HepG2 (cell line): Measurements from ENCODE around the gene ZNF574. TPM values are rescaled to one million over a fixed set of nuclear protein-coding genes. Genes with fewer than 3 reads are reported as not detected.

ENCODE experiments used
- ATAC-seq: fragments of 200-7000 bp; cut with Tn5 transposase; 3 replicates; pipeline ENCODE4 v1.9.1; 2020; ENCODE audit warnings: mild to moderate bottlenecking, moderate library complexity
- BruUV-seq: library from RNA; stranded (reverse); fragments of 400-500 nt; replicated peaks from 2 replicates; lab custom pipeline; 2021; lab: Mats Ljungman, UMichigan
- CTCF ChIA-PET: fragments of 300-600 bp; formaldehyde crosslinking; extraction: SDS; loops from one replicate; lab custom pipeline; 2021; ENCODE audit warnings: low total read pairs, inconsistent platforms, low intra/inter-chr PET ratio; lab: Yijun Ruan, JAX
- POLR2A ChIA-PET: fragments of 350-600 bp; sonication (Branson Sonifier 250); formaldehyde crosslinking; loops from one replicate; lab custom pipeline; 2020; ENCODE audit warnings: antibody characterized with exemption, inconsistent platforms; lab: Yijun Ruan, JAX
- DNase-seq: peaks from one replicate; pipeline ENCODE4 v3.0.0-alpha.2; 2015; ENCODE audit warnings: low spot score
- FAIRE-seq: peaks from 3 replicates; lab custom pipeline; 2011; peaks lifted over from hg19 to GRCh38; lab: Jason Lieb, UNC
- H2AFZ ChIP-seq: one replicate; pipeline ENCODE4 v1.6.1; 2011; ENCODE audit warnings: low read length, inconsistent platforms
- H3K27ac ChIP-seq: fragments of 300-600 bp; 3 replicates; pipeline ENCODE4 v1.8.0; 2011; ENCODE audit warnings: mixed run types, mild to moderate bottlenecking, mixed read lengths, low read length, inconsistent platforms; ENCODE audit not compliant: insufficient read depth; ENCODE audit errors: extremely low read length
- H3K27me3 ChIP-seq, 2 experiments: fragments of 200-600 bp in 1 of 2; 2 replicates in 1 of 2; 3 replicates in 1 of 2; pipeline versions ENCODE4 v1.6.0 to v1.8.0; 2011; ENCODE audit warnings: low read length in 2 of 2, mild to moderate bottlenecking in 2 of 2, moderate library complexity in 2 of 2, inconsistent platforms in 1 of 2; ENCODE audit not compliant: insufficient read depth in 2 of 2, control insufficient read depth in 1 of 2
- H3K36me3 ChIP-seq, 2 experiments: fragments of 200-600 bp in 1 of 2; replicated peaks in 1 of 2; 2 replicates in 1 of 2; 3 replicates in 1 of 2; pipeline versions ENCODE4 v1.5.1 to v1.8.0; 2011; ENCODE audit warnings: low read length in 2 of 2, inconsistent platforms in 1 of 2; ENCODE audit not compliant: insufficient read depth in 2 of 2, control insufficient read depth in 1 of 2
- H3K4me1 ChIP-seq: 2 replicates; pipeline ENCODE4 v1.5.1; 2012; ENCODE audit warnings: low read length, inconsistent platforms; ENCODE audit not compliant: insufficient read depth
- H3K4me2 ChIP-seq: 2 replicates; pipeline ENCODE4 v1.6.0; 2011; ENCODE audit warnings: low read depth, low read length, inconsistent platforms
- H3K4me3 ChIP-seq, 3 experiments: fragments of 200-600 bp in 1 of 3; sonication (generic), shearing (Covaris generic) in 1 of 3; replicated peaks in 1 of 3; 2 replicates each; pipeline ENCODE4 v1.5.1; 2011 to 2016; ENCODE audit warnings: low read length in 3 of 3, inconsistent platforms in 2 of 3, low read depth in 2 of 3, mild to moderate bottlenecking in 2 of 3, control low read depth in 1 of 3, mixed read lengths in 1 of 3; ENCODE audit not compliant: insufficient read depth in 1 of 3
- H3K79me2 ChIP-seq: one replicate; pipeline ENCODE4 v1.6.1; 2011; ENCODE audit warnings: low read length, inconsistent platforms; ENCODE audit not compliant: insufficient read depth
- H3K9ac ChIP-seq: 2 replicates; pipeline ENCODE4 v1.6.0; 2011; ENCODE audit warnings: mild to moderate bottlenecking, low read depth, low read length, inconsistent platforms; ENCODE audit not compliant: insufficient read depth
- H3K9me3 ChIP-seq: 2 replicates; pipeline ENCODE4 v1.5.1; 2012; ENCODE audit warnings: mild to moderate bottlenecking, low read length
- H4K20me1 ChIP-seq: 2 replicates; pipeline ENCODE4 v1.6.0; 2011; ENCODE audit warnings: inconsistent platforms, mild to moderate bottlenecking, low read length, moderate library complexity; ENCODE audit not compliant: insufficient read depth
- FLYWCH1 ChIP-seq: sonication (generic); formaldehyde crosslinking; IDR thresholded peaks from 2 replicates; pipeline ENCODE4 v1.8.1; 2023; ENCODE audit warnings: mild to moderate bottlenecking, missing genetic modification reagents
- HINFP ChIP-seq: sonication (generic); formaldehyde crosslinking; IDR thresholded peaks from 2 replicates; pipeline ENCODE4 v1.4.0; 2020; ENCODE audit warnings: low read depth, mild to moderate bottlenecking, missing genetic modification reagents
- MIXL1 ChIP-seq: IDR thresholded peaks from 2 replicates; pipeline ENCODE4 v1.6.1; 2016
- PHF21A ChIP-seq: sonication (generic); formaldehyde crosslinking; IDR thresholded peaks from 2 replicates; pipeline ENCODE4 v1.5.0; 2020; ENCODE audit warnings: mild to moderate bottlenecking, missing genetic modification reagents
- RFX5 ChIP-seq: IDR thresholded peaks from 2 replicates; pipeline ENCODE4 v1.6.1; 2011; ENCODE audit warnings: low read depth, low read length, improper control_type of control experiment
- SAFB2 ChIP-seq: sonication (generic); formaldehyde crosslinking; IDR thresholded peaks from 2 replicates; pipeline ENCODE4 v1.5.1; 2020; ENCODE audit warnings: missing genetic modification reagents, low read depth, mild to moderate bottlenecking, borderline replicate concordance
- ZBTB4 ChIP-seq: sonication (generic); formaldehyde crosslinking; IDR thresholded peaks from 2 replicates; pipeline ENCODE4 v1.4.0; 2020; ENCODE audit warnings: missing genetic modification reagents, mild to moderate bottlenecking, borderline replicate concordance
- ZBTB44 ChIP-seq: sonication (generic); formaldehyde crosslinking; IDR thresholded peaks from 2 replicates; pipeline ENCODE4 v1.4.0; 2020; ENCODE audit warnings: missing genetic modification reagents
- ZFP37 ChIP-seq: sonication (generic); formaldehyde crosslinking; IDR thresholded peaks from 2 replicates; pipeline ENCODE4 v1.4.0; 2020; ENCODE audit warnings: missing genetic modification reagents, borderline replicate concordance
- ZFYVE20 ChIP-seq: sonication (generic); formaldehyde crosslinking; IDR thresholded peaks from 2 replicates; pipeline ENCODE4 v1.8.0; 2023; ENCODE audit warnings: low read depth, mild to moderate bottlenecking, moderate library complexity, missing genetic modification reagents, borderline replicate concordance
- ZNF468 ChIP-seq: sonication (generic); formaldehyde crosslinking; IDR thresholded peaks from 2 replicates; pipeline ENCODE4 v1.8.0; 2022; ENCODE audit warnings: mild to moderate bottlenecking, moderate library complexity, missing genetic modification reagents
- ZNF546 ChIP-seq: sonication (generic); formaldehyde crosslinking; conservative IDR thresholded peaks from 2 replicates; pipeline ENCODE4 v1.8.1; 2023; ENCODE audit warnings: mild to moderate bottlenecking, missing genetic modification reagents
- ZNF569 ChIP-seq: sonication (generic); formaldehyde crosslinking; IDR thresholded peaks from 2 replicates; pipeline ENCODE4 v1.5.0; 2020; ENCODE audit warnings: mild to moderate bottlenecking, missing genetic modification reagents, moderate library complexity, borderline replicate concordance
- ZNF576 ChIP-seq: sonication (generic); formaldehyde crosslinking; IDR thresholded peaks from 2 replicates; pipeline ENCODE4 v1.4.0; 2020; ENCODE audit warnings: mild to moderate bottlenecking, missing genetic modification reagents
- ZNF784 ChIP-seq: sonication (generic); formaldehyde crosslinking; IDR thresholded peaks from 2 replicates; pipeline ENCODE4 v1.5.1; 2020; ENCODE audit warnings: missing genetic modification reagents, mild to moderate bottlenecking, borderline replicate concordance
- WGBS: methylation state at CpG from one replicate; pipeline ENCODE4 v1.1.6; 2017; ENCODE audit warnings: low lambda C conversion rate; 5-methylcytosine and 5-hydroxymethylcytosine counted together
- in situ Hi-C: cut with HindIII; loops from 2 replicates; pipeline ENCODE4 v1.10.0; 2017; ENCODE audit warnings: low pct_unique_long_range_greater_than_20kb; ENCODE audit not compliant: extremely low pct_ligation_motif_present
- intact Hi-C: fragments of 100-400 bp; cut with micrococcal nuclease; formaldehyde crosslinking; loops from one replicate; pipeline ENCODE4 v1.10.0; 2022; ENCODE audit not compliant: unreplicated experiment
- polyA plus RNA-seq, 8 experiments: library from polyadenylated mRNA; depleted of rRNA in 3 of 8; stranded (reverse) in 7 of 8; unstranded in 1 of 8; fragments of >200 nt; fragmentation: Illumina TruSeq in 4 of 8; extraction: Trizol in 4 of 8; gene quantifications; 2 replicates each; pipeline versions ENCODE4 v1.2.1 to v1.2.3, GENCODE V29; 2011 to 2016; ENCODE audit warnings: low read depth in 4 of 8, missing spikeins in 1 of 8, mixed read lengths in 1 of 8; ENCODE audit not compliant: insufficient read depth in 1 of 8
- total RNA-seq, 5 experiments: library from RNA; depleted of rRNA; stranded (reverse); fragments of >200 nt; fragmentation: Illumina TruSeq; extraction: Trizol; gene quantifications; 2 replicates each; pipeline ENCODE4 v1.2.3, GENCODE V29; 2016; ENCODE audit warnings: low read depth in 1 of 5

Gene ZNF574
- total and polyA plus RNA-seq, 2 of the 13 experiments (the other 11 are each of a cell fraction or from before 2014, with no cell fraction given), result 7.7 to 7.9 TPM

- TF ChIP-seq ZBTB44 (CRISPR knock-in tag), result no peak
- TF ChIP-seq SAFB2, result no peak
- TF ChIP-seq MIXL1, result no peak
Observed at GRCh38 chr19:42089191-42089750, 13.3 kb downstream of the ZNF574 start (continued).

GRCh38 chr19:42089772-42090171, 13.8 kb downstream of the ZNF574 start:
- intact Hi-C loops, result no loop called here
- TF ChIP-seq ZNF569 (CRISPR knock-in tag), result no peak
- no peak for TF ChIP-seq ZNF784 (CRISPR knock-in tag)
- no peak for TF ChIP-seq ZNF576 (CRISPR knock-in tag)
- TF ChIP-seq ZFYVE20 (CRISPR knock-in tag), result no peak
- TF ChIP-seq FLYWCH1, result no peak
- no peak for TF ChIP-seq ZFP37
- TF ChIP-seq ZNF546, result no peak
- no peak for TF ChIP-seq ZBTB4 (CRISPR knock-in tag)
- TF ChIP-seq PHF21A (CRISPR knock-in tag), result no peak
- TF ChIP-seq RFX5, result no peak
- no peak for TF ChIP-seq ZNF468
- no peak for TF ChIP-seq HINFP (CRISPR knock-in tag)
- Histone ChIP-seq H2AFZ (no peak overlapping the region), H3K4me3 (no peak overlapping the region), H3K36me3 (no peaks in the 10 kb centered on the region), H3K4me2 (no peak overlapping the region), H3K79me2 (no peaks in the 10 kb centered on the region), H3K27me3 (peaks cover 1 to 27% of the 10 kb centered on the region in 2 experiments; a peak in 3 of 5 replicates), H3K27ac (no peak overlapping the region), H3K9me3 (no peaks in the 10 kb centered on the region), H3K9ac (no peak overlapping the region), H4K20me1 (no peaks in the 10 kb centered on the region), H3K4me1 (peaks cover 29% of the 10 kb centered on the region)
- DNase-seq, result no peak
- no TSS peak for BruUV-seq
- in situ Hi-C loops, result no loop called here
- POLR2A ChIA-PET, result no interaction called here
- CTCF ChIA-PET, result no interaction called here
- WGBS, result 43% methylated on average over 11 of the region's 13 CpGs
- ATAC-seq, result no peak
- FAIRE-seq, result no peak
